ENCODE results near the gene NFKBIZ.

GRCh38 chr3:101879623-101880284, 30.4 kb downstream of the NFKBIZ start:
- no peak for TF ChIP-seq MAFF (IDR thresholded peaks at IDR 0.05; ENCODE audit: low read length)
- TF ChIP-seq PHF8 (IDR thresholded peaks at IDR 0.05; ENCODE audit: borderline replicate concordance, low read length): no peak
- no peak for TF ChIP-seq DDX20 (tag; IDR thresholded peaks at IDR 0.05; ENCODE audit: low read depth)
- TF ChIP-seq MYBL2 (IDR thresholded peaks at IDR 0.05; ENCODE audit: low read depth): no peak
- TF ChIP-seq MYBL2 (CRISPR knock-in tag; IDR thresholded peaks at IDR 0.05; ENCODE audit: borderline replicate concordance): no peak
- TF ChIP-seq FOXM1 (IDR thresholded peaks at IDR 0.05; ENCODE audit: low read depth): no peak
- no peak for TF ChIP-seq FOXM1 (CRISPR knock-in tag; IDR thresholded peaks at IDR 0.05; ENCODE audit: low read depth)
- no peak for TF ChIP-seq CTCF (IDR thresholded peaks at IDR 0.05 in 2 of 3, conservative IDR thresholded peaks at IDR 0.05 in 1 of 3; ENCODE audit: insufficient read depth in 2 of 3, low read depth in 1 of 3, low read length in 3 of 3)
- no peak for TF ChIP-seq ETV5 (CRISPR knock-in tag; IDR thresholded peaks at IDR 0.05; ENCODE audit: low read depth)
- TF ChIP-seq ZNF707 (CRISPR knock-in tag; conservative IDR thresholded peaks at IDR 0.05): no peak
- no peak for TF ChIP-seq MNT (conservative IDR thresholded peaks at IDR 0.05)
- no peak for TF ChIP-seq HDAC6 (IDR thresholded peaks at IDR 0.05; ENCODE audit: low read depth, low read length)
- TF ChIP-seq NCOA2 (IDR thresholded peaks at IDR 0.05; ENCODE audit: partially characterized antibody in 2 of 2): no peak
